A673 (cell line): ENCODE results near the gene PXDC1. TPM values are rescaled to one million over a fixed set of nuclear protein-coding genes. Genes with fewer than 3 reads are reported as not detected.

Experiments
- BruUV-seq: library from RNA; stranded (reverse); fragments of 400-500 nt; replicated peaks from 2 replicates; lab custom pipeline; 2021; lab: Mats Ljungman, UMichigan
- CTCF ChIA-PET: fragments of 300-600 bp; sonication (Branson Sonifier 250); formaldehyde crosslinking; loops from one replicate; lab custom pipeline; 2022; ENCODE audit warnings: antibody characterized with exemption; lab: Charles Lee
- POLR2A ChIA-PET: fragments of 300-600 bp; sonication (Branson Sonifier 250); formaldehyde crosslinking; loops from one replicate; lab custom pipeline; 2022; ENCODE audit warnings: antibody characterized with exemption; ENCODE audit not compliant: low non-redundant PET; lab: Charles Lee
- DNase-seq: peaks from one replicate; pipeline ENCODE4 v3.0.0-alpha.2; 2015; ENCODE audit warnings: low spot score
- H3K27ac ChIP-seq: fragments of 200-600 bp; sonication (generic); 2 replicates; pipeline ENCODE4 v1.5.1; 2016; ENCODE audit warnings: mixed run types, low read depth, mild to moderate bottlenecking, mixed read lengths, antibody characterized with exemption, low read length; ENCODE audit not compliant: poor library complexity, severe bottlenecking
- H3K27me3 ChIP-seq: fragments of 200-600 bp; sonication (generic); replicated peaks from 2 replicates; pipeline ENCODE4 v1.6.1; 2017; ENCODE audit warnings: mixed run types, low read depth, mild to moderate bottlenecking, mixed read lengths, antibody characterized with exemption, low read length; ENCODE audit not compliant: insufficient read depth, poor library complexity
- H3K36me3 ChIP-seq: fragments of 200-600 bp; sonication (generic); 2 replicates; pipeline ENCODE4 v1.6.1; 2016; ENCODE audit warnings: mixed run types, mild to moderate bottlenecking, mixed read lengths, antibody characterized with exemption, low read length; ENCODE audit not compliant: insufficient read depth, poor library complexity, severe bottlenecking
- H3K4me1 ChIP-seq: fragments of 200-600 bp; sonication (generic); 2 replicates; pipeline ENCODE4 v1.6.1; 2017; ENCODE audit warnings: mixed run types, mild to moderate bottlenecking, mixed read lengths, antibody characterized with exemption, low read length; ENCODE audit not compliant: insufficient read depth, poor library complexity, severe bottlenecking
- H3K4me3 ChIP-seq: fragments of 200-600 bp; sonication (generic); 2 replicates; pipeline ENCODE4 v1.5.1; 2016; ENCODE audit warnings: low read depth, mixed run types, mild to moderate bottlenecking, mixed read lengths, low read length; ENCODE audit not compliant: poor library complexity, severe bottlenecking
- H3K9me3 ChIP-seq: fragments of 200-600 bp; sonication (generic); 2 replicates; pipeline ENCODE4 v1.6.1; 2016; ENCODE audit warnings: mixed run types, low read depth, mild to moderate bottlenecking, mixed read lengths, antibody characterized with exemption, low read length; ENCODE audit not compliant: poor library complexity, severe bottlenecking
- EZH2 ChIP-seq: fragments of 200-600 bp; sonication (generic); IDR thresholded peaks from 2 replicates; pipeline ENCODE4 v1.6.1; 2017; ENCODE audit warnings: borderline replicate concordance, low read depth, mild to moderate bottlenecking, mixed read lengths, antibody characterized with exemption, low read length; ENCODE audit not compliant: poor library complexity, severe bottlenecking
- intact Hi-C: fragments of 100-400 bp; cut with micrococcal nuclease; formaldehyde crosslinking; loops from one replicate; pipeline ENCODE4 v1.10.0; 2022; ENCODE audit not compliant: unreplicated experiment
- total RNA-seq: library from RNA; stranded (reverse); gene quantifications from 2 replicates; pipeline ENCODE4 v1.2.3, GENCODE V29; 2021
- TF ChIP-seq, protein P1 (sequence below): fragments of 300-800, 200-600 bp; sonication (generic); conservative IDR thresholded peaks from 2 replicates; pipeline ENCODE4 v1.5.1; 2017; ENCODE audit warnings: low read depth, mild to moderate bottlenecking, antibody characterized with exemption, low read length, moderate library complexity, mixed read lengths

The PXDC1 gene
- total RNA-seq, 1 experiment from 2014 or later = 5.2 TPM

DNA sequence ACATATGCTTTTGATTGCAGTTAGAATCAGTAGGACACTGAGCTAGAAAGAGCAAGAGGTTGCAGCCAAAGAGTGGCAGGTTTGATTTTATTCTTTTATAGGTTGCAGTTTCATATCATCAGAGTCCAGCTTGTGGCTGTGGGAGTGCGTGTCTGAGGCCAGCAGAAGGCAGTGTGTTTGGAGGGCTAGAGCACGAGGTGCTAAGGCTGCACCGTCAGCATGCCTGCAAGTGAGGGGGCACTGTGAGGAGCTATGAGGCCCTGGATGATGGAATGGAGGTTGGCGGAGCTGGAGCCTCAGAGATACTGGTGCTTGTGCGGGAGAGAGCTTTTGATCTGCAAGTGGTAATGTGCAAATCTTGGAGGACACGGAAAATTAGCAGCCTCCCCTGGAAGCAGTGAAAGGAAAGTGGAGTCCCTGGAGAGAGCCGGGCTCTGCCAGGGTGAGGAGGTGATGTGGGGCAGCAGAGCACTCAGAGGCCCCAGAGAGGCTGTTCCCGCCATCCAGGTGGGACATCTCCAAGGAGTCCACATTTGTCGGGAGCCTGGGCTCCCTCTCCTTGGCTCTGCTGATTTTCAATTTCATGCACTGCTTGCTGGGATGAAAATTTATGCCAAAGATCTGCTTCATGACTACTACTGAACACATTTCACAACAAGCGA, 43.6 kb downstream of the PXDC1 start:
- BruUV-seq = no TSS peak
- Histone ChIP-seq H3K4me1 (no peaks in the 10 kb centered on the region), H3K36me3 (no peaks in the 10 kb centered on the region), H3K4me3 (no peak overlapping the region), H3K9me3 (no peaks in the 10 kb centered on the region), H3K27ac (no peak overlapping the region), H3K27me3 (no peaks in the 10 kb centered on the region)
- ChIA-PET POLR2A (no interaction called here), CTCF (no interaction called here)
- DNase-seq = no peak
- no peak for TF ChIP-seq EZH2
- TF ChIP-seq, protein P1, sequence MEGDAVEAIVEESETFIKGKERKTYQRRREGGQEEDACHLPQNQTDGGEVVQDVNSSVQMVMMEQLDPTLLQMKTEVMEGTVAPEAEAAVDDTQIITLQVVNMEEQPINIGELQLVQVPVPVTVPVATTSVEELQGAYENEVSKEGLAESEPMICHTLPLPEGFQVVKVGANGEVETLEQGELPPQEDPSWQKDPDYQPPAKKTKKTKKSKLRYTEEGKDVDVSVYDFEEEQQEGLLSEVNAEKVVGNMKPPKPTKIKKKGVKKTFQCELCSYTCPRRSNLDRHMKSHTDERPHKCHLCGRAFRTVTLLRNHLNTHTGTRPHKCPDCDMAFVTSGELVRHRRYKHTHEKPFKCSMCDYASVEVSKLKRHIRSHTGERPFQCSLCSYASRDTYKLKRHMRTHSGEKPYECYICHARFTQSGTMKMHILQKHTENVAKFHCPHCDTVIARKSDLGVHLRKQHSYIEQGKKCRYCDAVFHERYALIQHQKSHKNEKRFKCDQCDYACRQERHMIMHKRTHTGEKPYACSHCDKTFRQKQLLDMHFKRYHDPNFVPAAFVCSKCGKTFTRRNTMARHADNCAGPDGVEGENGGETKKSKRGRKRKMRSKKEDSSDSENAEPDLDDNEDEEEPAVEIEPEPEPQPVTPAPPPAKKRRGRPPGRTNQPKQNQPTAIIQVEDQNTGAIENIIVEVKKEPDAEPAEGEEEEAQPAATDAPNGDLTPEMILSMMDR = no peak
- intact Hi-C loops = no loop called here

DNA sequence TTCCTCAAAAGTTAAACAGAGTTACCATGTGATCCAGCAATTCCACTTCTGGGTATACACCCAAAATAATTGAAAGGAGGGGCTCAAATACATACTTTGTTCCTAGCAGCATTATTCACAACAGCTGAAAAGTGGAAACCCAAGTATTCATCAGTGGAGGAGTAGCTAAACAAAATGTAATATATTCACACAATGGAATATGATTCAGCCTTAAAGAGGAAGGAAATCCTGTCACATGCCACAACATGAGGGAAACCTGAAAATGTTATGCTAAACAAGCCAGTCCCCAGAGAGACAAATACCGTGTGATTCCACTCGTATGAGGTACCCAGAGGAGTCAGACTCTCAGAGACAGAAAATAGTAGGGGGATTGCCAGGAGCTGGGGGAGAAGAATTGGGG, 44.5 kb downstream of the PXDC1 start:
- CTCF ChIA-PET = no interaction called here
- no TSS peak for BruUV-seq
- Histone ChIP-seq H3K9me3 (no peaks in the 10 kb centered on the region), H3K4me3 (no peak overlapping the region), H3K27me3 (no peaks in the 10 kb centered on the region), H3K36me3 (no peaks in the 10 kb centered on the region), H3K4me1 (no peaks in the 10 kb centered on the region), H3K27ac (no peak overlapping the region)
- DNase-seq = no peak
- POLR2A ChIA-PET = no interaction called here
- intact Hi-C loops = no loop called here
- no peak for TF ChIP-seq EZH2
- TF ChIP-seq, protein P1 = no peak

- POLR2A ChIA-PET = no interaction called here
- Histone ChIP-seq H3K27ac (no peak overlapping the region), H3K4me3 (no peak overlapping the region), H3K9me3 (no peaks in the 10 kb centered on the region), H3K36me3 (no peaks in the 10 kb centered on the region), H3K4me1 (no peaks in the 10 kb centered on the region), H3K27me3 (no peaks in the 10 kb centered on the region)
- no peak for TF ChIP-seq EZH2
- TF ChIP-seq, protein P1 = no peak
- no peak for DNase-seq
- CTCF ChIA-PET = no interaction called here
- BruUV-seq = no TSS peak
- intact Hi-C loops = no loop called here
Measured at GRCh38 chr6:3706547-3706946, 45.0 kb downstream of the PXDC1 start.
